Epidermal melanocyte (primary cell): Measurements from ENCODE around the gene SPATA25.

ENCODE experiments used
- DNase-seq: peaks from one replicate; pipeline ENCODE4 v3.0.0; 2011; ENCODE audit warnings: low spot score; ENCODE audit not compliant: insufficient read length

SPATA25 gene

GRCh38 chr20:45836841-45837240 lies 50.6 kb downstream of the SPATA25 start:
- no peak for DNase-seq
